Adipose tissue (tissue), 3 donors: ENCODE data around the gene LRRC34. TPM values are rescaled to one million over a fixed set of nuclear protein-coding genes. Genes with fewer than 3 reads are reported as not detected.

Source experiments
- H3K27ac ChIP-seq: one replicate; pipeline ENCODE4 v1.5.1; 2013; ENCODE audit warnings: low read depth, low read length
- WGBS, 3 donors: extraction: QIAGEN DNeasy Blood & Tissue Kit; methylation state at CpG; one replicate each; pipeline ENCODE4 v1.1.7; 2013; 5-methylcytosine and 5-hydroxymethylcytosine counted together
- polyA plus RNA-seq, 3 donors: library from polyadenylated mRNA; stranded (reverse); fragments of 200-250 nt; gene quantifications; one replicate each; pipeline ENCODE4 v1.2.3, GENCODE V29; 2013
- donor health status: healthy with polysubstance abuse.
- donor health status: Bipolar disorder and iron deficiency.
- donor health status: healthy.

LRRC34 gene
- polyA plus RNA-seq, 3 donors, result 0.92 to 7.2 (median 3.7) TPM

- 0% methylated on average over 61 of the region's 61 CpGs for WGBS, 3 donors
- H3K27ac ChIP-seq, result peak within 1 kb of the TSS; percentile 99
Measured at GRCh38 chr3:169772897-169773816, 39.5 kb downstream of the LRRC34 start, which contains the start of gene MYNN. Gene MYNN, plus strand, starts transcription at chr3:169773396. Its CDS starts 900 bp downstream, at chr3:169774296.

GRCh38 chr3:169772305-169772896 is 40.3 kb downstream of the LRRC34 start:
- peak overlapping the region; percentile 99 for H3K27ac ChIP-seq
- WGBS, 3 donors, result 0 to 1% (median 0%) methylated on average over 15 of the region's 15 CpGs

GRCh38 chr3:169771497-169772304 is 41.0 kb downstream of the LRRC34 start:
- 0 to 1% (median 0%) methylated on average over 27 of the region's 27 CpGs for WGBS, 3 donors
- H3K27ac ChIP-seq, result no peak overlapping the region

- H3K27ac ChIP-seq, result peak within 1 kb of the TSS; percentile 12
- WGBS, 3 donors, result 1 to 7% (median 4%) methylated on average over 39 to 51 of the region's 51 CpGs
Measured at GRCh38 chr3:169769287-169770181, 43.2 kb downstream of the LRRC34 start, which contains the start of gene ACTRT3. Gene ACTRT3, minus strand, starts transcription at chr3:169769561. Its CDS starts 41 bp downstream, at chr3:169769520.

- peak within 1 kb of the TSS; percentile 48 for H3K27ac ChIP-seq
- 4 to 8% (median 6%) methylated on average over 42 of the region's 42 CpGs for WGBS, 3 donors
Measured at GRCh38 chr3:169764882-169765612, 47.7 kb downstream of the LRRC34 start, which contains the start of gene TERC. Gene TERC, minus strand, starts transcription at chr3:169765060.

GRCh38 chr3:169764312-169764881 is 48.3 kb downstream of the LRRC34 start:
- WGBS, 3 donors, result 0 to 1% (median 0%) methylated on average over 46 of the region's 46 CpGs

GRCh38 chr3:169760479-169760878 is 52.2 kb downstream of the LRRC34 start:
- no peak overlapping the region for H3K27ac ChIP-seq
- 71 to 87% (median 77%) methylated on average over 4 of the region's 4 CpGs for WGBS, 3 donors

More at GRCh38 chr3:169764312-169764881, 48.3 kb downstream of the LRRC34 start:
- H3K27ac ChIP-seq, result peak overlapping the region; percentile 48

GRCh38 chr3:169759256-169759655 is 53.4 kb downstream of the LRRC34 start:
- 53 to 87% (median 64%) methylated on average over 2 of the region's 2 CpGs for WGBS, 3 donors
- H3K27ac ChIP-seq, result no peak overlapping the region

- WGBS, 3 donors, result 56 to 61% (median 57%) methylated on average over 5 of the region's 5 CpGs
- no peak overlapping the region for H3K27ac ChIP-seq
Measured at GRCh38 chr3:169758359-169758994, 54.2 kb downstream of the LRRC34 start.

- 58 to 70% (median 63%) methylated on average over 2 of the region's 2 CpGs for WGBS, 3 donors
- H3K27ac ChIP-seq, result no peak overlapping the region
Measured at GRCh38 chr3:169755488-169755887, 57.2 kb downstream of the LRRC34 start.

- 83 to 93% (median 86%) methylated on average over 3 of the region's 3 CpGs for WGBS, 3 donors
- no peak overlapping the region for H3K27ac ChIP-seq
Measured at GRCh38 chr3:169754711-169755110, 58.0 kb downstream of the LRRC34 start.

- 79 to 91% (median 89%) methylated on average over 2 of the region's 2 CpGs for WGBS, 3 donors
- no peak overlapping the region for H3K27ac ChIP-seq
Measured at GRCh38 chr3:169751875-169752274, 60.8 kb downstream of the LRRC34 start.

GRCh38 chr3:169750665-169751064 is 62.0 kb downstream of the LRRC34 start:
- WGBS, 3 donors, result 37 to 65% (median 64%) methylated on average over 2 of the region's 2 CpGs
- H3K27ac ChIP-seq, result no peak overlapping the region

GRCh38 chr3:169748670-169749069 is 64.0 kb downstream of the LRRC34 start:
- H3K27ac ChIP-seq, result no peak overlapping the region
- WGBS, 3 donors, result 78 to 86% (median 80%) methylated on average over 3 of the region's 3 CpGs

GRCh38 chr3:169746924-169747323 is 65.8 kb downstream of the LRRC34 start:
- 36 to 56% (median 48%) methylated on average over 6 of the region's 6 CpGs for WGBS, 3 donors
- no peak overlapping the region for H3K27ac ChIP-seq

- H3K27ac ChIP-seq, result no peak overlapping the region
- 0 to 30% (median 0%) methylated on average over 1 of the region's 1 CpG for WGBS, 3 donors
Measured at GRCh38 chr3:169744366-169745054, 68.2 kb downstream of the LRRC34 start.
